Type B pancreatic cell (in vitro differentiated cells): ENCODE results near the gene DNAJC27. TPM values are rescaled to one million over a fixed set of nuclear protein-coding genes. Genes with fewer than 3 reads are reported as not detected.

Experiments used
- DNase-seq: peaks from one replicate; pipeline ENCODE4 v3.0.0; 2021; ENCODE audit warnings: mixed read lengths; ENCODE audit not compliant: unreplicated experiment; ENCODE audit errors: extremely low spot score
- H3K27ac Mint-ChIP-seq: 2 replicates; pipeline ENCODE4 v1.8.0; 2021; ENCODE audit warnings: mild to moderate bottlenecking, mixed read lengths
- H3K27me3 Mint-ChIP-seq: 2 replicates; pipeline ENCODE4 v1.8.0; 2021; ENCODE audit warnings: mixed read lengths
- H3K36me3 Mint-ChIP-seq: 2 replicates; pipeline ENCODE4 v1.8.0; 2021; ENCODE audit warnings: mixed read lengths
- H3K4me1 Mint-ChIP-seq: one replicate; pipeline ENCODE4 v1.8.0; 2021; ENCODE audit warnings: mixed read lengths; ENCODE audit not compliant: unreplicated experiment
- H3K4me3 Mint-ChIP-seq: 2 replicates; pipeline ENCODE4 v1.8.0; 2021; ENCODE audit warnings: mild to moderate bottlenecking, mixed read lengths
- H3K9me3 Mint-ChIP-seq: 2 replicates; pipeline ENCODE4 v1.8.0; 2021; ENCODE audit warnings: mixed read lengths
- CTCF ChIP-seq: fragments of 200-600 bp; sonication (generic); conservative IDR thresholded peaks from 2 replicates; pipeline ENCODE4 v1.5.0; 2021; ENCODE audit warnings: antibody characterized with exemption, mild to moderate bottlenecking
- total RNA-seq: library from RNA; stranded (reverse); gene quantifications from 2 replicates; pipeline ENCODE4 v1.2.1, GENCODE V29; 2021; ENCODE audit warnings: low replicate concordance

Gene DNAJC27
- total RNA-seq, 1 donor from 2014 or later: 7.5 TPM

- Mint-ChIP-seq H3K36me3 (no peaks in the 10 kb centered on the region), H3K4me1 (no peaks in the 10 kb centered on the region), H3K4me3 (no peak overlapping the region), H3K27ac (no peak overlapping the region), H3K9me3 (no peaks in the 10 kb centered on the region), H3K27me3 (peaks cover 5% of the 10 kb centered on the region)
- TF ChIP-seq CTCF: no peak
- no peak for DNase-seq
Observed at GRCh38 chr2:24930768-24931167, 41.0 kb downstream of the DNAJC27 start.

GRCh38 chr2:24929230-24929629, 42.5 kb downstream of the DNAJC27 start:
- Mint-ChIP-seq H3K4me1 (no peaks in the 10 kb centered on the region), H3K27ac (no peak overlapping the region), H3K36me3 (no peaks in the 10 kb centered on the region), H3K27me3 (peaks cover 5% of the 10 kb centered on the region), H3K9me3 (no peaks in the 10 kb centered on the region), H3K4me3 (no peak overlapping the region)
- TF ChIP-seq CTCF: no peak
- DNase-seq: no peak

GRCh38 chr2:24928036-24928435, 43.7 kb downstream of the DNAJC27 start:
- no peaks in the 10 kb centered on the region for H3K9me3 Mint-ChIP-seq
- H3K4me1 Mint-ChIP-seq: peaks cover 5% of the 10 kb centered on the region
- no peak for TF ChIP-seq CTCF
- no peak for DNase-seq
- H3K4me3 Mint-ChIP-seq: no peak overlapping the region
- no peaks in the 10 kb centered on the region for H3K36me3 Mint-ChIP-seq
- no peak overlapping the region for H3K27ac Mint-ChIP-seq
- H3K27me3 Mint-ChIP-seq: peaks cover 8% of the 10 kb centered on the region

- H3K9me3 Mint-ChIP-seq: no peaks in the 10 kb centered on the region
- DNase-seq: no peak
- no peak overlapping the region for H3K4me3 Mint-ChIP-seq
- no peaks in the 10 kb centered on the region for H3K36me3 Mint-ChIP-seq
- H3K27me3 Mint-ChIP-seq: peaks cover 7% of the 10 kb centered on the region
- no peak for TF ChIP-seq CTCF
- no peak overlapping the region for H3K27ac Mint-ChIP-seq
- H3K4me1 Mint-ChIP-seq: peaks cover 5% of the 10 kb centered on the region
Observed at GRCh38 chr2:24926602-24927252, 45.0 kb downstream of the DNAJC27 start.

GRCh38 chr2:24926220-24926601, 45.5 kb downstream of the DNAJC27 start:
- H3K4me1 Mint-ChIP-seq: peaks cover 5% of the 10 kb centered on the region
- H3K27ac Mint-ChIP-seq: no peak overlapping the region
- H3K36me3 Mint-ChIP-seq: no peaks in the 10 kb centered on the region
- no peak for TF ChIP-seq CTCF
- no peak for DNase-seq
- peaks cover 7% of the 10 kb centered on the region for H3K27me3 Mint-ChIP-seq
- H3K9me3 Mint-ChIP-seq: no peaks in the 10 kb centered on the region
- H3K4me3 Mint-ChIP-seq: no peak overlapping the region

- no peak overlapping the region for H3K27ac Mint-ChIP-seq
- no peaks in the 10 kb centered on the region for H3K9me3 Mint-ChIP-seq
- no peak overlapping the region for H3K4me3 Mint-ChIP-seq
- no peak for TF ChIP-seq CTCF
- H3K36me3 Mint-ChIP-seq: no peaks in the 10 kb centered on the region
- H3K4me1 Mint-ChIP-seq: peaks cover 5% of the 10 kb centered on the region
- no peak for DNase-seq
- H3K27me3 Mint-ChIP-seq: peaks cover 11% of the 10 kb centered on the region
Observed at GRCh38 chr2:24925815-24926214, 45.9 kb downstream of the DNAJC27 start.
